NCI-H146 treated with DMSO at 0.1 percent for 48 hours (cell line): ENCODE data around the gene SHC2.
"Not testable (repeated sequence)": the region's sequence is repeated elsewhere in the genome, so short reads cannot be mapped to it uniquely, and the experiment has no call there.

ENCODE experiments used
- DNase-seq: peaks from one replicate; lab custom pipeline; 2025; ENCODE audit not compliant: unreplicated experiment; lab: John Stamatoyannopoulos, UW

The SHC2 gene

DNA sequence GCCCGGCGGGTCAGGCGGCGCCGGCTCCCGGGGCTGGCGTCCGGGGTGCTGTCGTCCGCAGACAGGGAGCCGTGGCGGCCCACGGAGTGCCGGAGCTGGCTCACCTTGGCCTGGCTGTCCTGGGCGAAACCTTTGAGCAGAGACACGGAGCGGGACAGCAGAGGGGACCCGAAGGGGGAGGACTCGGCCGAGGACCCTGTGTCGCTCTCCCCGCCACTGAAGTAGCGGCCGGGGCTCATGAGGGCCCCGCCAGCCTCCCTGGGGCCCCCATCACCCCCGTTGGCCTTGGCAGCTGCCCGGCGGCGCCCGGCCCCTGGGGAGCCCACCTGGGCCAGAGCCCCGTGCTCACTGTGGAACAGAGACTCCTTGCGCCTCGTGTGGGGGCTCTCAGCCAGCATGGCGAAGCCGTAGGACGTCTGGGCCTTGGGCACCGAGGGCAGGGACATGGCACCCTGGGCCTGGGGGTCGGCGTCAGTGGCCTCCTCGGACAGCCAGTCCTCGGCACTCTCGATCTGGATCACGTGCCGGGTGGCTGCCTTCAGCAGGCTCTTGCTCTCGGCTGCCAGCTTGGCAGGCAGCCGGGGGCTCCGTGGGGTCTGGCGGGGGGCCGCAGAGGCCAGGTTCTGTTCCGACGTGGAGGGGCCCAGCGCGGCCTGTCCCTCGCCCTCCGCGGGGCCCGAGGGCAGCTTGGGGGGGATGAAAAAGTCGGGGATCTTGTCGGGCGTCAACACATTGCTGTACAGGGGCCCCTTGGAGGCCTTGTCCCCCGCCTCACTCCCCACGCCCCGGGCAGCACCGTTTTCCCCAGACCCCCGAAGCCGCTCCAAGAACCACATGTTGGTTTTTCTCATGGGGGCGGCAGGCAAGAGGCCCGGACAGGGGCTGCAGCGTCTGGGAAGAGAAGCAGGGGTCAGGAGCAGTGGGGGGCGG, 53.1 kb downstream of the SHC2 start:
- no peak for DNase-seq

DNA sequence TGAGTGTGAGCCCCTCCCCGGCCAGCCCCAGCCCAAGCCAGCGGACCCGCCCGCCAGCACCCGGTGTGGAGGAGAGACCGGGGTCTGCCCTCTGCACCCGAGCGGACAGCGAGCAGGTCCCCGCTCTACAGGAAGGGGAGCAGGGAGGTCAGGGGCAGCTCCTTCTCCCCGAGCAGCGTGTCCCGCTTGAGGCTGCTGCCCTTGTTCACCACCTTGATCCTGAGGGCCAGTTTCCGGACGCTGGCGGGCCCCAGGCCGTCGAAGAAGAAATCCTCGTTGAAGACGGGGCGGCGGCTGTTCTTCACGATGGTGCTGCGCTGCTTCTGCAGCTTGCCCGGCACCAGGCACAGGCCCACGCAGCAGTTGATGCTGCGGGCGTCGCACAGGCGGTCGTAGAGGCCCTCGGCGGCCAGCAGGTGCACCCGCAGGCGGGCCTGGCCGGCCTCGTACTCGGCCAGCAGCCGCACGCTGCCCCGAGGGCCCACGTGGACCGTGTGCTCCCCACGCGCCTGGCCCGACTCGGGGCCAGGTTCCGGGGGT, 53.8 kb downstream of the SHC2 start:
- DNase-seq: no peak

DNA sequence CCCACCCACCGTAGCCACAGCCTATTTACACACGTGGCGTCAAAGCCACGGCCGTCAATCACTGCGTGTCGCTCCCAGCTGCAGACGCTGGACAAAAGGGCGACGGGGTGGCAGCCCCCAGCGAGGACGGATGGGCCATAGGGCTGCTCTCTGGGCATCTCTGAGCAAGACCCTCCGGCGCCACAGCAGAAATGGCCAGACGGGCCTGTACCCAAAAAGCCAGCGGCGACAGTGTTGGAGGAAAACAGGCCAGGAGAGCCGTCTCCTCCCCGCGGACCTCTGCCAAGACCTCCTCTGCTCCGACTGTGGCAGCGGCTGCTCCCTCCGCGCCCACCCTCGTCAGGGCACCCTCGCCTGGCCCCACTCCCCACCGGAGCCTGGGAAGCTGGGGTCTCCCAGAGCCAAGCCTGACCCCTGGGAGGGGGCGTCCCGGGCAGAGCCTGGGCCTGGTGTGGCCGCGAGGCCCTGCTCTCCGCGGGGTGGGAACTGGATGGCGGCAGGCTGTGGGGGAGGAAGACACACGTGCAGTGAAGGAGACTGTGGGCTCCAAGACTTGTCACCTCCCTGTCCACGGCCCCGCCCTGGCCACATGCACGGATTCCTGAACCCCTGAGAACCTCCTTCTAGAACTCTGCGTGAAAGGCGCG, 54.6 kb downstream of the SHC2 start:
- DNase-seq: no peak

DNA sequence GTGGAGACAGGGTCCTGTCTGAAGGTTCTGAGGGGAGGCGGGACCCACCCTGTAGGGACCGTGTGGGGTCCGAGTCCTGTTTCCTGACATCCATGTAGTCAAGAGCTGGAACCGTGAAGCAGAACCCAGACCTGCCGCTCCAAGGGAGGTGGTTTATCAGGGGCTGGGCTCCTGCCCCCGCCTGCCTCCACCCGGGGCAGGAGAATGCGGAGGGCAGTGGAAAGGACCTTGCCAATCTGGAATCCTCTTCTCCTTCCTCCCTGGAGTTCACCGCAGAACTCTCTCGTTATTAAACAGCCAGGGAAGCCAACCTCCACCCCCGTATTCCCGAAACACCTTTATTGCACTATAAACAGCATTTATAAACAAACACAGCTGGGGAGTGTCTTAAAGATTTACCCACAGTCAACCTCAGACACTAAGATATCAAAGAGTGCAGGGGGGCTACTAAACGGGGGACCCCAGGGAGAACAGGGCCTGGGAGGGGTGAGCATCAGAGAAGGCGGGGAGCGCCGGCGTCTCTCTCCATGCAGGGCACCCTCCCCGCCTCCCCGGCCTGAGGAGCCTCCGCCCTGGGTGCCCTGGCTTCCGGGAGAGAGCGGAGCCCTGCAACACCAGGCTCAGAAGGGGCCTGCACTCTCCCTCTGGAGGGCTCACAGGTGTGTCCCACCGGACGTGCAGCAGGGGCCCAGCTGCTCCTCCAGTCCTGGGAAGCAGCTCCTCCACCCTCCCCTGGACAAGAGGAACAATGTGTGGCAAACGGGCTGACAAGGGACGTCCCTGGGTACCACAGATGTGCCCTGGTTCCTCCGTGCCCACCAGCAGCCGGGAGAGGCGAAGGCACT, 55.5 kb downstream of the SHC2 start:
- DNase-seq: no peak

DNA sequence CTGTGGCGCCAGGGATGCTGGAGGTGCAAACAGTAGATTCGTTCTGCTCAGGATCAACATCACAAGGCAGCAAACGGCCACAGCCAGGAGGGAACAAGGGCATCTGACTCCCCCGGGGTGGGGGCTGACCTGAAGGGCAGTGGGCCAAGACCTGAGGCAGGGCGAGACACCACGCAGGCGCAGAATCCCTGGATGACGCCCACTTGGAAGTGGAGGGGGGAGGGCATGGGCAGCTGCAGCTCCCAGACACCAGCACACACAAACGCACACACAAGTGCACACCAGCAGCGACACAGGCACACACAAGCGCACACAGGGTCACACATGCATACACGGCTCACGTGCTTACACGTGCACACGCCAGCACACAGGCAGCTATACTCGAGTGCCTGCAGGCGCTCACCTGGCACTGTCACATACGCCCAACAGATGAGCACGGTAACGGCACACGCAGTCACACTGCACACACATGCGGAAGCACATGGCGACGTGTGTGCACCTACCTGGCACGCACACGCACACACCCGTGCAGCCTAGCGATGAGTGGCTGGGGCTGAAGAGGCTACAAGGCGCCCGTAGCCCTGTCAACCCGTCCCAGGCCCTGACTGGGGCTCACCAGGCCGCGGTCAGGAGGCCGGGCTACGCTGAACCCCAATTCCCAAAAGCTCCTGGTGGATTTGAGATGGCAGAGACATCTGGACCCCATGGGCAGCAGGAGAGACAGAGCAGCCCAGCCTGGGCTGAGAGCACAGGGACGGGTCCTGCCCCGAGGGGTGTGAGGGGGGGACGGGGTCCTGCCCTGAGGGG, 57.4 kb downstream of the SHC2 start:
- peak; percentile 20 for DNase-seq

DNA sequence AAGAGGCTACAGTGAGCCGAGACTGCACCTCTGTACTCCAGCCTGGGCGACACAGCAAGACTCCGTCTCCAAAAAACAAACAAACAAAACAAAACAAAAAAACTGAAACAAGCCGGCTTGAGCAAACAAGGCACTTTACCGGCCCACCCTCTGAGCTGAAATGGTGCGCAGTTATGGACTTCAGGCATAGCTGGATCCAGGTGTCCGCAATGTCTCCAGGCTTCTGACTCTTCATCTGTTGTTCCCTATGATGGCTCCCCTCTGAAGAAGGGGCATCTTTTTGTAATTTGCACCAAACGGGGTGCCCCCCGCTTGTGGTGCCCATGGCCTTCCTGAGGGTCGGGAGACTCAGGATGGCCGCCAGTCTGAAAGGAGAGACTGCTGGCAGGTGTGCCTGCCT, 58.0 kb downstream of the SHC2 start:
- DNase-seq: no peak

DNA sequence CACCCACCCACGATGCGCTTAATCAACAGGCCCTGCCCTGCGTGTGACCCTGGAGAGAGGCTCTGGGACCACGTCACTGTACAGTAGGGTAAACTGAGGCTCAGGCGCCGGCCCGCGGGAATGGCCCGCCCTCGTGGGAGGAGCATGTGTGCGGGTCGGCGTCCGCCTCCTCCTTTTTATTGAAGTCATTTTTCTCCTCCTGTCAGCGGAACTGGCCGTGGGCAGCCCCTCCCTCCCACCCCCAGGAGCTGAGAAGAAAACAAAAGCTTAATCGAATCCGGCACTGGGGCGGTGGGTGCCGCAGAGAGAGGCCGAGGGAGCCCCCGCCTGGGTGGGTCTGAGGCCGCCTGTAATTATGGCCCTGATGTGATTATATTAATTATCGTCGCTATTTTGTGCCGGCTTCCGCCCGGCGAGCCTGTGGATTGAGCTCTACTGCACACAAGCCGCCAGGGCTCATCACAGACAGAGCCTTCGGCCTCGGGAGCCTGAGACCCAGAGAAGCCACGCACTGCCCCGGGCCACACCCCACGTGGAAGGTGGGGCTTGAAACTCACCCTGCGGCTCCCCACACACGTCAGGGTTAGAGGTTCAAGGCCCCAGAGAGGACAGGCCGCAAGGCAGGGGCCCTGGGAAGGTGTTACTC, 58.8 kb downstream of the SHC2 start:
- peak; percentile 57 for DNase-seq

DNA sequence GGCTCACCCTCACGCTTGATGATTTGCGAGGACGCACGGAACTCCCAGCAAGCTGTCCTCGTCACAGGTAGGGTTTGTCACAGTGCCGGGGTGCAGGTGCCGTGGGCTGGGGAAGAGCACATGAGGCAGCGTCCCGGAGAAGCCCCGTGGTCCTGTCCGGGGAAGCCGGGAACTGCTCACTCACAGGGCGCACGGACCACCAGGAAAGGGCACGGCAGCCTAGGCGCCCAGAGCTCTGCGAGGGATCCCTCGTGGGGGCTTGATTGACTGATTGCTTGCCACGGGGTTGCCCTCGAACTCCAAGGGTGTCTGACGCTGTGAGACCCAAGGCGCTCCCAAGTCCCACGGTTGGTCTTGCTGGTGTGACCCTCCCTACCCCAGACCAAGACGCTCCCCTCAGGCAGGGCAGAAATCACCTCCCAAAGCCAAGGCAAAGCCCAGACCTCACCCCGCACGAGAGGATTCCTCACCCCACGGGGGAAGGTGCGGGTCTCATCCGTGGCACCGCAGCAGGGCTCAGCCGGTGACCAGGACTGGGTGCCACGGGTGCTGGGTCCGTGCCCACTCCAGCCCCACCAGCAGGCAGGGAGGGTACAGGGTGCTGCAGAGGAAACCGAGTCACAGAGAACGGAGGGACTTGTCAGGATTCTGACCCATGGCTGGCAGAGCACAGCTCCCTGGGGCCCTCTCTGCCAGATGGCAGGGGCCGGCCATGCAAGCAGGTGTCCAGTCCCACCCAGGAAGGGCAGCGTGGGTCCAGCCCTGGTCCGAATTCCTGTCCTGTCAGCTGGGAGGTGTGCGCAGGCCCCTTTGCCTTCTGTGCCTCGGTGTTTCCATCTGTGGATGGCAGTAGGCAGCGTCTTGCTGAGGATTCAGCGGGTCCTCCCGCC, 59.6 kb downstream of the SHC2 start:
- DNase-seq: no peak

DNA sequence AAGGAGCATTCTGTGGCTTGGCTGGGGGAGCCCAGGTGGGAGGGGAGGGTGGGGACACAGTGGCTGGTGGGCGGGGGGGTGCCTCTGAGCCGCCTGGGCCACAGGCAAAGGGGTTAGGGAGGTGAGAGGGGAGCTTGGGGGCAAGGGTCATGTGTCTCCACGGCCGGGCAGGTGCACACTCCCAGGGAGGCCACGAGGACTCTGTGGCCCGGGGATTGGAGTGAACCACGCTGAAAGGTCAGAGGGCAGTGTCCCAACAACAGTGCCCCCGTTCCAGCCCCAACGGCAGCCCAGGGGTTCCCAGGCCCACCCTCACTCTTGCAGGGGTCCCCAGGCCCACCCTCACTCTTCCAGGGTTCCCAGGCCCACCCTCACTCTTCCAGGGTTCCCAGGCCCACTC, 61.5 kb downstream of the SHC2 start:
- DNase-seq: no peak

DNA sequence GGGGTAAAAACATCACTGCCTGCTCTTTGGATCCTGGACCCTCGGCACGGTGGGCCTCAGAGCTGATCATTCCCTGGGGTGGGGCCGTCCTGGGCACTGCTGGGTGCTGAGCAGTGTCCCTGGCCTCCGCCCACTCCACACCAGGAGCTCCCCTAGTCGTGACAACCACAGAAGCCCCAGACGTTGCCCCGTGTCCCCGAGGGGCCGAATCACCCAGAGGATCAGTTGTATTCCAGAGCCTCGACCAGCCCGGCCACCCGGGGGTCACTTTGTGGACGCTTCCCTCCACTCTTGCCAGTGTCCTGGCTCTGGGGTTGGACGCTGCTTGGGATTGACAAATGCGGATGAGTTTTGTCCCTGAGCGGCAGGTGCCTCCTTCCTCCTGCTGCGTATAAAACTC, 62.1 kb downstream of the SHC2 start:
- no peak for DNase-seq

DNA sequence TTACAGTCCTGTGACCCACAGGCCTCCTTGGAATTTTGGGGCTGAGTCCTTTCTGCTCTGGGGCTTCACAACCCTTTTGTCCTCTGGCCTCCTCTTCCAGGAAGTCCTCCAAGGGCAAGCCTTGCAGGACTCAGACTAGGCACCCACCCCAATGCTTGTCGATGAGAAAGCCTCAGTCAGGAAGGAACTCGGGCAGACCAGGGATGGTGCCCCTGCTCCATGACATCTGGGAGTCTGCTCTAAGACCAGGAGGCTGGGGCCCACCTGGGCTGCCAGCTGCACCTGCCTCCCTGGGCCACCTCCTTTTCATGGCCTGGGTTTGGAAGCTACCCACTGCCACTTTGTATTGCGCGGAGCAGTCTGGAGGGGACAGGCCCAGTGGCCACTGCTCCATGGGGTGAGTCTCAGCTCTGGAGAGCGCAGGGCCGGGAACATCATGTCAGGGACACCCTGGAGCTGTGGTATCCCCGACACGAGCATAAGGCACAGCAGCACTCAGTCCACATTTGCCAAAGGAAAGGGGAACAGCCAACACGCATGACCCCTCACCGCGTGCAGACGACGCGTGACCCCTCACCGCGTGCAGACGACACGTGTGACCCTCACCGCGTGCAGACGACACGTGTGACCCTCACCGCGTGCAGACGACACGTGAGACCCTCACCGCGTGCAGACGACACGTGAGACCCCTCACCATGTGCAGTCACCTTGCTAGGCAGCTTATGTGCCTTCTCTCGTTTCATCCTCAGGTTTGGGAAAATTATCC, 62.7 kb downstream of the SHC2 start:
- no peak for DNase-seq

DNA sequence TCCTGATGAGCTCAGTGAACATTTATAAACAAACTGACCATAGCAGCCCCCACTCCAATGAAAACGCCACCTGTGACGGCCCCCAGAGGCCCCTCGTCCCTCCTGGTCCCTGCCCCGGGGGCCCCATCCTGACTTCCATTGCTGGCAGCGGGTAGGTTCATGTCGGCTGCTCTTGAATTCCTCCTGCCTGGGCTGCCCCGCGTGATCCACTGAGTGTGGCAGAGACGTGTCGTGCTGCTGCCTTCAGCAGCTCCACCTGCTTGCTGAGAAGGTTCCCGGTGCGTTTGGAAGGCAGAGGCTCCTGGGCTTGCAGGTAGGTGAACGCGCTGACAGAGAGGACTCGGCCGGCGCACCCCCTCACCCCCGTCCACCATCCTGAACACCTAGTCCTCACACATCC, 63.5 kb downstream of the SHC2 start:
- DNase-seq: no peak

DNA sequence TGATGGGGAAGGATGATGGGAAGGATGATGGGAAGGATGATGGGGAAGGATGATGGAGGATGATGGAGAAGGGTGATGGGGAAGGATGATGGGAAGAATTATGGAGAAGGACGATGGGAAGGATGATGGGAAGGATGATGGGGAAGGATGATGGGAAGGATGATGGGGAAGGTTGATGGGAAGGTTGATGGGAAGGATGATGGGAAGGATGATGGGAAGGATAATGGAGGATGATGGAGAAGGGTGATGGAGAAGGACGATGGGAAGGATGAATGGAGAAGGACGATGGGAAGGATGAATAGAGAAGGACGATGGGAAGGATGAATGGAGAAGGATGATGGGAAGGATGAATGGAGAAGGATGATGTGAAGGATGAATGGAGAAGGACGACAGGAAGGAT, 65.4 kb downstream of the SHC2 start:
- no peak for DNase-seq

DNA sequence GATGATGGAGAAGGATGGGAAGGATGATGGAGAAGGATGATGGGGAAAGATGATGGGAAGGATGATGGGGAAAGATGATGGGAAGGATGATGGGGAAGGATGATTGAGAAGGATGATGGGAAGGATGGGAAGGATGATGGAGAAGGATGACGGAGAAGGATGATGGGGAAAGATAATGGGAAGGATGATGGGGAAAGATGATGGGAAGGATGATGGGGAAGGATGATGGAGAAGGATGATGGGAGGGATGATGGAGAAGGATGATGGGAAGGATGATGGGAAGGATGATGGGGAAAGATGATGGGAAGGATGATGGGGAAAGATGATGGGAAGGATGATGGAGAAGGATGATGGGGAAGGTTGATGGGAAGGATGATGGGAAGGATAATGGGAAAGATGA, 66.0 kb downstream of the SHC2 start:
- DNase-seq: not testable (repeated sequence)

DNA sequence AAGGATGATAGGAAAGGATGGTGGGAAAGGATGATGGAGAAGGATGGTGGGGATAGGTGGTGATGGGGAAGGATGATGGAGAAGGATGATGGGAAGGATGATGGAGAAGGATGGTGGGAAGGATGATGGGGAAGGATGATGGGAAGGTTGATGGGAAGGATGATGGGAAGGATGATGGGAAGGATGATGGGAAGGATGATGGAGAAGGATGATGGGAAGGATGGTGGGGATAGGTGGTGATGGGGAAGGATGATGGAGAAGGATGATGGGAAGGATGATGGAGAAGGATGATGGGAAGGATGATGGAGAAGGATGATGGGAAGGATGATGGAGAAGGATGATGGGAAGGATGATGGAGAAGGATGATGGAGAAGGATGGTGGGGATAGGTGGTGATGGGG, 67.3 kb downstream of the SHC2 start:
- not testable (repeated sequence) for DNase-seq

DNA sequence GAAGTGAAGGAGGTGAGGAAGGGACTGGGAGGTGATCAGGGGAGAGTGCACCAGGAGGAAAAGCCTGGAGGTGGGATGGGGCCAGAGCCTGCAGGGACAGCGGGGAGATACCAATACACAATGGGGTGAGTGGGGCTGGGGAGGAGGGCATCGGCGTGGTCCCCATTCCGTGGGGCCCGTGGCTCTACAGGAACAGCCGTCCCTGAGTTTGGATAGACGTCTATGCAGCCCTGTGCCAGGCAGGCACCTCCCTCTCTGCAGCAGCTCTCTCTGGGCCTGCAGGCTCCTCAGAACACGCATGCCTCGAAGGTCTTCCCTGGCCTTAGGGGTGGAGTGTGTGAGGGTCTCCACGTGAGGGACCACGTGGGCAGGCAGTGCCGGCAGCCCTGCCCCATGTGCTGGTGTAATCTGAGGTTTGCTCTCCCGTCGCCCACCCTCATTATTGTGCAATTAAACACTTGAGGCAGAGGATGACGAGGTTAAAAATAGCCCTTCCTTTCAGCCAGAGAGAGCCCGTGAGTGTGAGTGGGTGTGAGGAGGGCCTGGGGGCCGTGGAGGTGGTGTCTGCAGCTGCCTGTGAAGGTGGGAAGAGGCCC, 68.4 kb downstream of the SHC2 start:
- no peak for DNase-seq

DNA sequence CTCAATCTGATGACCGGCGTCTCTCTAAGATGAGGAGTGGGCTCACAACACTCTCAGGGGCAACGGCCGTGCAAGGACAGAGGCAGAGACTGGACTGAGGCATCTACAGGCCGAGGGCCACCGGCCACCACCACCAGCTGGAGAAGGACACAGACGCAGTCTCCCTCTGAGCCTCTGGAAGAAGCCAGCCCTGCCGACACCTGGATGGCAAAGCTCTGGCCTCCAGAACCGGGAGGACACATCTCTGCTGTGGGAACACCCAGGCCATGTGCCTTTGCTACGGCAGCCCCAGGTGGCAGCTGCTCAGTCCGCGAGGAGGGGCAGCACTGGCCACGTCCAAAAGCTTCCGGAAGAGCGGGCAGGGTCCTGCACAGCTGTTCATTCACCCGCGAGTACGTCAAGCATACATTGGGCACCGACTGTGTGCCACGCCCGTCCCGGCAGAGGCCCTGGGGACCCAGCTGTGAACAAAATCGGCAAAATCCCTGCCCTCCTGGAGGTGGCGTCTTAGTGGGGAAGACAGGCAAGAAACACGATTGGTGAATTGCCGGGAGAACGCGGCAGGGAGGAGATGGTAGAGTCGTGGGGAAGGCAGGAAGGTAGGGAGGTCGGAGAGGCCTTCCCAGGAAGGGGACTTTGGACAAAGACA, 69.0 kb downstream of the SHC2 start:
- DNase-seq: no peak

DNA sequence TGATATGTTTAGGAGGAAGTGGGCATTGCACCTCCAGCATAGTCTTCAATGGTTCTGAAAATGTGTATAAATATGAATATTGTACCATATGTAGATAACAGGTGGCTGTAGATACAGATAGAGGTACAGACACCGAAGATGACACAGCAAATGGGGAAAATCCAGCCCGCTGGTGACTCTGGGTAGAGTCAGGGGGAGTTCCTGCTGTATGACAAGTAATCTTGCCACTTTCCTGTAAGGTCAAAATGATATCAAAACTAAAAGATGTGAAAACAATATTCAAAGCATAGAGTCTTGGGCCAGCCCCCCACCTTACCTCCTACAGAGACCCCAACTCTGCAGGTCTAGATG, 69.7 kb downstream of the SHC2 start:
- no peak for DNase-seq
